OCI-LY3 (cell line): Measurements from ENCODE around the gene GNAI3.
A peak's percentile ranks its signal among the peaks of the same experiment; 100 is the strongest.

Experiments used
- H2AFZ ChIP-seq: fragments of 200-600, 300-600 bp; shearing (Covaris generic); 2 replicates; pipeline ENCODE4 v1.6.0; 2014; ENCODE audit warnings: antibody characterized with exemption, low read depth, low read length
- H3K27ac ChIP-seq: fragments of 200-600, 300-600 bp; sonication (generic); 2 replicates; pipeline ENCODE4 v1.5.1; 2014; ENCODE audit warnings: mild to moderate bottlenecking, low read length, moderate library complexity, mixed read lengths
- H3K27me3 ChIP-seq: fragments of 200-600, 300-600 bp; sonication (generic); 2 replicates; pipeline ENCODE4 v1.6.1; 2014; ENCODE audit warnings: low read depth, low read length, mixed read lengths
- H3K36me3 ChIP-seq: fragments of 200-600, 300-600 bp; sonication (generic); replicated peaks from 2 replicates; pipeline ENCODE3; 2014; ENCODE audit warnings: low read depth, low read length, mixed read lengths
- H3K4me1 ChIP-seq: fragments of 300-600, 200-600 bp; sonication (generic); 2 replicates; pipeline ENCODE4 v1.6.1; 2014; ENCODE audit warnings: low read length, mixed read lengths
- H3K4me2 ChIP-seq: fragments of 200-600, 300-600 bp; sonication (generic); 2 replicates; pipeline ENCODE4 v1.6.1; 2014; ENCODE audit warnings: low read length, mixed read lengths
- H3K4me3 ChIP-seq: fragments of 300-600, 200-600 bp; sonication (generic); 2 replicates; pipeline ENCODE4 v1.5.1; 2014; ENCODE audit warnings: antibody characterized with exemption, mild to moderate bottlenecking, low read length, moderate library complexity
- H3K79me2 ChIP-seq: fragments of 300-600, 200-600 bp; shearing (Covaris generic); 2 replicates; pipeline ENCODE4 v1.6.1; 2014; ENCODE audit warnings: mild to moderate bottlenecking, low read length, mixed read lengths
- H3K9ac ChIP-seq: fragments of 300-600, 200-600 bp; shearing (Covaris generic); 2 replicates; pipeline ENCODE4 v1.6.0; 2014; ENCODE audit warnings: mild to moderate bottlenecking, low read length, moderate library complexity
- H3K9me3 ChIP-seq: fragments of 200-600, 300-600 bp; shearing (Covaris generic); 2 replicates; pipeline ENCODE4 v1.6.1; 2014; ENCODE audit warnings: low read length, mixed read lengths; ENCODE audit not compliant: insufficient read depth
- H4K20me1 ChIP-seq: fragments of 200-600, 300-600 bp; sonication (generic); 2 replicates; pipeline ENCODE4 v1.6.1; 2016; ENCODE audit warnings: low read length, mixed read lengths; ENCODE audit not compliant: insufficient read depth
- CTCF ChIP-seq: fragments of 200-600, 300-600 bp; sonication (generic); IDR thresholded peaks from 2 replicates; pipeline ENCODE4 v1.5.1; 2014; ENCODE audit warnings: antibody characterized with exemption, low read length, low read depth
- EZH2phosphoT487 ChIP-seq: fragments of 200-600 bp; shearing (Covaris generic); IDR thresholded peaks from 2 replicates; pipeline ENCODE4 v1.6.1; 2018; ENCODE audit warnings: antibody characterized with exemption, mixed run types, low read depth

Gene GNAI3

GRCh38 chr1:109649491-109649914 is 101.1 kb downstream of the GNAI3 start:
- Histone ChIP-seq H3K9me3 (no peaks in the 10 kb centered on the region), H3K27ac (no peak overlapping the region), H3K36me3 (no peaks in the 10 kb centered on the region), H3K4me2 (peak overlapping the region; percentile 43), H4K20me1 (no peaks in the 10 kb centered on the region), H3K4me1 (no peaks in the 10 kb centered on the region), H3K9ac (no peak overlapping the region), H2AFZ (no peak overlapping the region), H3K4me3 (peak overlapping the region; percentile 10; the same call in 1 of the 2 replicates), H3K79me2 (no peaks in the 10 kb centered on the region), H3K27me3 (peaks cover 5% of the 10 kb centered on the region)
- TF ChIP-seq EZH2phosphoT487, result no peak
- TF ChIP-seq CTCF, result peak; percentile 43

- Histone ChIP-seq H4K20me1 (no peaks in the 10 kb centered on the region), H2AFZ (no peak overlapping the region)
Measured at GRCh38 chr1:109650609-109651008, 102.2 kb downstream of the GNAI3 start.

DNA sequence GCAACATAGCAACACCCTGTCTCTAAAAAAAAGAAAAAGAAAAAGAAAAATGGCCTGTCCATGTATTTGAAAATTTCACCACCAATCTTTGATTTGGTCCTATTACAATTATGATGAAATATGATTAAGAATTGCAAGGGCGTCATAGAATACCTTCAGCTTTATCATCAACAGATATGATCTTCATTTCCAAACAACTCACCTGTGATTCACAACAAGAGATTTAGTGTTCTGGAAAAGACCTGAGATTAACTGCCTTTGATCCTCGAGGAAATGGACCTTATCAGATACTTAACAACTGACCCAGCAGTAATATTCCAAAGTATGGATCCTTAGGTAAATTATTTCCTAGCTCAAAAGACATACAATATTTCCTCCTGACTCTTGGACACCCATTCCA is 104.0 kb downstream of the GNAI3 start:
- no peaks in the 10 kb centered on the region for H3K9me3 ChIP-seq
- H3K4me1 ChIP-seq, result peaks cover 8% of the 10 kb centered on the region; the same call in 1 of the 2 replicates
- TF ChIP-seq CTCF (no peak), EZH2phosphoT487 (no peak)
- H3K27me3 ChIP-seq, result peaks cover 5% of the 10 kb centered on the region
- H3K4me3 ChIP-seq, result no peak overlapping the region
- no peak overlapping the region for H3K4me2 ChIP-seq
- no peak overlapping the region for H3K27ac ChIP-seq
- H3K9ac ChIP-seq, result no peak overlapping the region
- H3K36me3 ChIP-seq, result no peaks in the 10 kb centered on the region
- no peak overlapping the region for H2AFZ ChIP-seq
- no peaks in the 10 kb centered on the region for H4K20me1 ChIP-seq
- no peaks in the 10 kb centered on the region for H3K79me2 ChIP-seq

More at GRCh38 chr1:109650609-109651008, 102.2 kb downstream of the GNAI3 start:
- TF ChIP-seq EZH2phosphoT487 (no peak), CTCF (no peak)
- no peaks in the 10 kb centered on the region for H3K79me2 ChIP-seq
- H3K27me3 ChIP-seq, result peaks cover 5% of the 10 kb centered on the region
- no peak overlapping the region for H3K9ac ChIP-seq
- no peak overlapping the region for H3K4me3 ChIP-seq
- H3K27ac ChIP-seq, result no peak overlapping the region
- H3K36me3 ChIP-seq, result no peaks in the 10 kb centered on the region
- H3K4me2 ChIP-seq, result no peak overlapping the region
- peaks cover 6% of the 10 kb centered on the region; the same call in 1 of the 2 replicates for H3K4me1 ChIP-seq
- no peaks in the 10 kb centered on the region for H3K9me3 ChIP-seq

DNA sequence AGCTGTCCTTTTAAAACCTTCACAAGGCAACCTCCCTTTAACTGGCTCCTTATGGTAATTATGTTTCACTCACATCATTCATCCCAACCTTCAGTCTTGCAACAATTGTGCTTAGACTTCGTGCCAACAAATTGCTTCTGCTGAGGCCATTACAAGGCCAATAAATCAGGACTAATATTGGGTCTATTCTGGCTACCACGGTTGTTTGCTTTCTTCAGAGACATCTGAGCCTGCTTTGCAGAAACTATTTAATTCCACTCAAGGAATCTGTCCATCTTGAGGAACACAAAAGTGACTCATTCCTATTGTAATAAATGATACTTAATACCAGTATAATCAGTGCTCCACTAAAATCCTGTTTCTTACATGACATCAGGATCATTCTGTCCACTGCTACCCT is 104.9 kb downstream of the GNAI3 start:
- TF ChIP-seq EZH2phosphoT487 (no peak), CTCF (no peak)
- no peak overlapping the region for H3K9ac ChIP-seq
- no peaks in the 10 kb centered on the region for H4K20me1 ChIP-seq
- H3K36me3 ChIP-seq, result no peaks in the 10 kb centered on the region
- no peaks in the 10 kb centered on the region for H3K9me3 ChIP-seq
- H2AFZ ChIP-seq, result no peak overlapping the region
- no peak overlapping the region for H3K4me2 ChIP-seq
- H3K4me3 ChIP-seq, result no peak overlapping the region
- peaks cover 5% of the 10 kb centered on the region for H3K27me3 ChIP-seq
- peaks cover 8% of the 10 kb centered on the region; the same call in 1 of the 2 replicates for H3K4me1 ChIP-seq
- H3K79me2 ChIP-seq, result no peaks in the 10 kb centered on the region
- H3K27ac ChIP-seq, result no peak overlapping the region
